G401 (cell line): ENCODE results near the gene IGFBP7. TPM values are rescaled to one million over a fixed set of nuclear protein-coding genes. Genes with fewer than 3 reads are reported as not detected.
A peak's percentile ranks its signal among the peaks of the same experiment; 100 is the strongest.
"Not testable (repeated sequence)": the region's sequence is repeated elsewhere in the genome, so short reads cannot be mapped to it uniquely, and the experiment has no call there.

Source experiments
- DNase-seq: peaks from one replicate; pipeline ENCODE4 v3.0.0-alpha.2; 2015; ENCODE audit warnings: low spot score
- in situ Hi-C: cut with HindIII; loops from 2 replicates; pipeline ENCODE4 v1.10.0; 2016; ENCODE audit warnings: low sequenced_read_pairs, mixed read lengths
- total RNA-seq: library from RNA; depleted of rRNA; stranded (reverse); fragments of >200 nt; shearing (Covaris generic); gene quantifications from 2 replicates; pipeline ENCODE4 v1.2.3, GENCODE V29; 2014

IGFBP7 gene
- total RNA-seq, 1 experiment from 2014 or later = 11.1 TPM

- no peak for DNase-seq
- in situ Hi-C loops = no loop called here
Observed at GRCh38 chr4:57053508-57053907, 56.7 kb downstream of the IGFBP7 start.

DNA sequence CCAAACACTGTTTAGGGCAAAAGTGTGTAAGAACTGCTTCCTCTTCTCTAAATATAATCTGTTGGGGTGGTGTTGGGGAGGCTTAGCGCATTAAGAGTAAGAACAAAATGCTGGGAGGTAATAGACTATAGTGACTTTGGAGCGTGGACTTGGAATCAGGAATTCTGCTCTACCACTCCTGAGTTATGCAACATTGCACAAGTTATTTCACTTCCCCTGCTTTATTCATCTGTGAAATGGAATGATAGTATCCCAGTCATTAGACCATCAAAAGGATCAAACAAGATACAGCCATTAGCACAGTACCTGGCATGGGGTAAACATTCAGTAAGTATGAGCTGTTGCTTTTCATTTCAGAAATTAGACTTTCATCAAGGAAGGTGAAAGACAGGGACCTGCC, 58.7 kb downstream of the IGFBP7 start:
- in situ Hi-C loops = no loop called here
- DNase-seq = no peak

DNA sequence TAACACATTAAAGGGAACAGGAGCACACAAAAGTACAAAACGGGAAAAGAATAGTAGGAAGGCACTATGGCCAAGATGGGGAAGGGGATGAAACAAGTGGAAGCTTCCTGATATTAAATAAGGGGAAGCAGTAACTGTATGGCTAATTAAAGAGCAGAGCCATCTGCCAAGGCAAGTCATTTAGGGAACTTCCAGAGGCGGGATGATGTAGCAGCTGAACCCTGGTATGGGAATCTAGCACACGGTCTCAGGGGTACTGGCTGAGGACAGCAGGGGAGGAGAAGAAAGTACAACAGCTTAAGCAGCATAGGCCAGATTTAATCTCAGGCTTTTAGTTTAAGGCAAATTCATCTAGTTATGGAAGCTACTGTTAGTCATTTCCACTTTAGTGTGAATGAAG, 59.1 kb downstream of the IGFBP7 start:
- no peak for DNase-seq
- in situ Hi-C loops = no loop called here

DNA sequence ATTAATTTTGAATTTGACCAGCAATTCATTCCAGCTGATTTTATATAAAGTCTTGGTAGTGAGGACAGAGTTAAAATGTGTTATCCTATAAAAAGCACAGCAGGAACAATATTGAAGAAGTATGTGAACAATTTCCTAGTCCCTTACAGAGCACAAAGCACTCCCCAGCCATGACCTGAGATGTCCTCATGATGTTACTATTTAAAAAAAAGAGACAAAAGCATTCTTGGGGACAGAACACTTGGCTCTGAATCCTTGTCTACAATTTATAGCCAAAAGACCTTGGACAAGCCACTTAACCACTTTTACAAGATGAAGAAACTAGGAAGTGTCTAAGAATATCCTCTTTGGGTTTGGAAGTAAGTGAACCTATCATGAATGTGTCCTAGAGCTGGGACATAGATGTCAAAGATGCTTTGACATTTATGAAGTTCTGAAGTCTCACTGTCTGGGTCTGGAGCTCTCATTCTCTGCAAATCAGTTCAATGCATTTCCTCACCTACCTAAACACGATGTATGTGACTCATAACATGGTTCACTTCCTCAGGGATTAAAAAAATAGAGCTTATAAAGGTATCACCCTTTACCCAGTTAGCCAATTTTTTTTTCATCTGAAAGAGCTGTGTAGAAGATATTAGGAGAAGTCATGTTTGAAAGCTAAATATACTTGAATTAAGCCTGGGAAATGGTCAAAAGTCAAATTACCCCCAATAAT, 61.4 kb downstream of the IGFBP7 start:
- DNase-seq = no peak

DNA sequence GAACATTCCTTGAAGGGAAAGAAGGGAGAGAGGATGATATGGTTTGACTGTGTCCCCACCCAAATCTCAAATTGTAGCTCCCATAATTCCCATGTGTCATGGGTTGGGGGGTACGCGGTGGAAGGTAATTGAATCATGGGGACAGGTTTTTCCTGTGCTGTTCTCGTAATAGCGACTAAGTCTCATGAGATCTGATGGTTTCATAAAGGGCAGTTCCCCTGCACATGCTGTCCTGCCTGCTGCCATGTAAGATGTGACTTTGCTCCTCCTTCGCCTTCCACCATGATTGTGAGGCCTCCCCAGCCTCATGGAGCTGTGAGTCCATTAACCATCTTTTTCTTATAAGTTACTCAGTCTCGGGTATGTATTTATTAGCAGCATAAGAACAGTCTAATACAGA, 63.1 kb downstream of the IGFBP7 start:
- DNase-seq, in situ Hi-C loops: not testable (repeated sequence)

More for the DNA sequence above, 61.4 kb downstream of the IGFBP7 start:
- in situ Hi-C loops = no loop called here

DNA sequence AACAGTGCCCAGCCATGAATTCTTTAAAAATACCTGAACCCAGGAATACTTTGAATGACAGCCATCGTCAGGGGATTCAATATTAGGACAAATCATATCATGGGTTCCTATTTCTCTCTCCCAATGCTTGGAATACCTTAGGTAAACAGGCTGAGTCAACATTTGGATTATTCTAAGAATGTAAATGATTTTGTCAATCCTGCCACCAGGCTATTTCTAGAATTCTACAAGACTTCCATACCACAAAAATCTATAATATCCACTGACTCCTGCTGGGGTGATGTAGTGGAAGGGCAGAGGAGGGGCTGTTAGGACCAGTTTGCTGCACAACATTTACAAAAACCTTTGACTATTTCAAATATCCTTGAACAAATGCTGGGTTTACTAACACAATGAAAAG, 65.2 kb downstream of the IGFBP7 start:
- in situ Hi-C loops = no loop called here
- no peak for DNase-seq

DNA sequence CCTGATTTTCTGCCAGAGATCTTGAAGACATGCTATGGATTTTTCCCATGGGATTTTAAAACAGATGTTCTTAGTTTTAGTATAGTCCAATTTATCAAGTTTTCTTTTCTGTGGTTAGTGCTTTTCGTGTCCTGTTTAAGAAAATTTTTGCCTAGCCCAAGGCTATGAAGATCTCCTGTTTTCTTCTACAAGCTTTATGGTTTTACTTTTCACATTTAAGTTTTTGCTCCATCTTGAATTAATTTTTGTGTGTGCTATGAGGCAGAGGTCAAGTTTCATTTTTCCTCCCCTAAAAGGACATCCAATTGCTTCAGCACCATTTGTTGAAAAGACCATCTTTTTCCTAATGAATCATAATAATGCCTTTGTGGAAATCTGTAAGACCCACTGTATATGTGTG, 65.9 kb downstream of the IGFBP7 start:
- no peak for DNase-seq
- in situ Hi-C loops = no loop called here

DNA sequence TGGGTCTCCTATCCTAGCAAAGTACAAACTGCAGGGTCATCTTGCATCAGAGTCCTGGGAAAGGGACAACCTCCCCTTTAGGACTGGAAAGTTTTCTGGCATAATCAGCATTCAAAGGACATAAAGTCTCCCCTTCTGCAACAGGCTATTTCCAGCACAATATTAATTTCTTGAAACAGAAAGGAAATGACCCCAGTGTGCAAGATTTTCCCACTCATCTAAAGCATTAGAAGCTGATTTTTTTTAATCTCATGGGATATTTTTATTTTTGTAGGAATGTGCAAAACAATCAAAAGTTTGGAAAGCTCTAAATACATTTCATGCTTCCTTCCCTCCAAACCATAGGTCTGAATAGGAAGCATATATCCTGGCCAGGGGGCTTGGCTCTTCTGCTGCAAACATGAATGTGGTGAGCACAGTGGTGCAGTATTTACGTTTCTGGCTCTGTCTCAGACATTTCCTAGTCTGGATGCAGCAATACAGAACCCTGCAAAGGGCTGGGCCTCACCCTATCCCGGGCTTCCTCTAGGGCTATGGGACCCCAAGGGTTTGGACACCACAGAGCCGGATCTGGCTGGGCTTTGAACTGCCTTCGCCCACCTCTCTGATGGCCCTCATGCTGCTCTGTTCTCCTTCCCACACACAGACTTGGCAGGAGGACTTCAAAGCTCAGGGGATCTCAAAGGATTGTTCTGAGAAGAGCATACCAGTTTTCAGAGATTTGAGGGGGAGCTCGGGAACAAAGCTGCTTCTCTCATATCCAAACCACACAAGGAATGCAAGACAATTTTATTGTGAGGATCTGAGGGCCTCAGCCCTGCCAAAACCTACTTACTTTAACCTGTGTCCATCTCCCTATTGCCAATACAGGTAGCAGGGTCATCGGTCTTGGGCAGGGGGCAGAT, 66.6 kb downstream of the IGFBP7 start:
- DNase-seq = no peak
- in situ Hi-C loops = no loop called here

DNA sequence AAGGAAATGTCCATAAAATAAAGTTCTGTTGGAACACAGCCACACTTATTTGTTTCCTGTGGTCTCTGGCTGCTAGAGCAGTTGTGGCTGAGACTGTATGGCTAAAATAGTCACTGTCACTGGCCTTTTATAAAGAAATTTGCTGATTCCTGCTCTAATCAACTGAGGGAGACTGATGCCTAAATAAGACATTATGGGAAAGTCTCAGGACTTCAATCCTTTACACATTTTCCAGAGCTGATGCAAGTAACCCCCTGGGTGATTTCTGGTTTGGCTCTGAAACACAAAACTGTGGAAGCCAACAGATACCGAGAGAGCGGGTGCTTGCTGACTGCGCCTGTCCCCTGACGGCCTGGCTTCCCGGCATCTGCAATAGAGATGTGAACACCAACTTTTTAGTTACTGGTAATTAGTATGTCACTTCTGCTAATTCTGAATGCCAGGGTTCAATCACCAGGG, 67.4 kb downstream of the IGFBP7 start:
- in situ Hi-C loops = no loop called here
- DNase-seq = no peak

DNA sequence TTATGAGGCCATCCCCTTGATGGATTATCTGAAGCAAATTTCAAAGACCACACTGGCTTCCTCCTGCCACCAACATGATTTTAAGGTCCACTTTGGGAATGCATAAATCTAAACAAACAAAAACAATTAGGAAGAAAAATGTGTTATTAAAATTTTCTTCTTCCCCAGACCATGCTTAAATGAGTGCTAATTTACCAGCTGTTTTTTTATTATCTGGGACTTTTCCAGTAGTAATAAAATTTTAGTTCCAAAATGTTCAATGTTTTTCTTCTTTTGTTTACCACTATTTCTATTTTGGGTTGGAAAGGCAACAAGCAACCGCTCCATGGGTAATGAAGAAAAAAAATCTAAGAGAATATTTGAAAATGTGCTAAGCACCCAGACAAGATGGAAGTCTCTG, 69.2 kb downstream of the IGFBP7 start:
- DNase-seq = no peak
- in situ Hi-C loops = no loop called here

GRCh38 chr4:57040510-57040909, 69.7 kb downstream of the IGFBP7 start:
- in situ Hi-C loops = no loop called here
- DNase-seq = no peak

- no peak for DNase-seq
- in situ Hi-C loops = no loop called here
Observed at GRCh38 chr4:57039345-57039744, 70.8 kb downstream of the IGFBP7 start.

GRCh38 chr4:57037982-57038604, 72.1 kb downstream of the IGFBP7 start:
- peak; percentile 10 for DNase-seq
- in situ Hi-C loops = no loop called here

DNA sequence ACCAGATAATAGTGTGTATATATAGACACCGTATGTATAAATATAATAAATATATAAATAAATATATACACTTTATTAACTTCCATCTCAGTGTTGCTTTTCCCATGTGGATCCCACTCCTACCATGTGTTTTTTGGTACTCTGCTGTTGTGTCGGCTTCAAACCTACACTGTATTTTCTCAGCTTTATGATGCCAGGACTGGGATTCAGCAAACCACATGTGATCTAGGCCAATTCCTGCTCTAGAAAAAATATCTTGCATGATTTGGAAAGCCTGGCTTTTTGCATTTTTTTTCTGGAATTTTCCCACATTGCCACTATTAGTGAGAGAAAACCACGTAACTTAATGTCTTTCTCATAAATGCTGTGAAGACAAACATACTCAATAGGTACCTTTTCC, 75.7 kb downstream of the IGFBP7 start:
- in situ Hi-C loops = no loop called here
- no peak for DNase-seq

DNA sequence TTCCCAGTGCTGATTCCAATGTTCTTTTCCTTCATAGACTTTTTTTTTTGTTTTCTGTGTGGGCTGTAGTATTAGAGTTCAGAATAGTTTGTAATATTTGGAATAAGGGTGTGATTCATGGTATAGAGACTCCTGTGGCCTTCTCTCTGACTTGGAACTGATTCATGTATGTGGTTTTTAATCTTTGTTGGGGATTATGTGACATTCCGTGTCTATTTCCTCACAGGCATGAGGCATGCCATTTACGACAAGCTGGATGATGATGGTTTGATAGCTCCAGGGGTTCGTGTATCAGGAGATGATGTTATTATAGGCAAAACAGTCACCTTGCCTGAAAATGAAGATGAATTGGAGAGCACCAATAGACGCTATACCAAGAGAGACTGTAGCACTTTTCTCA, 87.1 kb downstream of the IGFBP7 start:
- in situ Hi-C loops = no loop called here
- DNase-seq = no peak

- DNase-seq = no peak
- in situ Hi-C loops = no loop called here
Observed at GRCh38 chr4:57020467-57021101, 89.6 kb downstream of the IGFBP7 start.

- DNase-seq = no peak
- in situ Hi-C loops = no loop called here
Observed at GRCh38 chr4:57018980-57019379, 91.2 kb downstream of the IGFBP7 start.

DNA sequence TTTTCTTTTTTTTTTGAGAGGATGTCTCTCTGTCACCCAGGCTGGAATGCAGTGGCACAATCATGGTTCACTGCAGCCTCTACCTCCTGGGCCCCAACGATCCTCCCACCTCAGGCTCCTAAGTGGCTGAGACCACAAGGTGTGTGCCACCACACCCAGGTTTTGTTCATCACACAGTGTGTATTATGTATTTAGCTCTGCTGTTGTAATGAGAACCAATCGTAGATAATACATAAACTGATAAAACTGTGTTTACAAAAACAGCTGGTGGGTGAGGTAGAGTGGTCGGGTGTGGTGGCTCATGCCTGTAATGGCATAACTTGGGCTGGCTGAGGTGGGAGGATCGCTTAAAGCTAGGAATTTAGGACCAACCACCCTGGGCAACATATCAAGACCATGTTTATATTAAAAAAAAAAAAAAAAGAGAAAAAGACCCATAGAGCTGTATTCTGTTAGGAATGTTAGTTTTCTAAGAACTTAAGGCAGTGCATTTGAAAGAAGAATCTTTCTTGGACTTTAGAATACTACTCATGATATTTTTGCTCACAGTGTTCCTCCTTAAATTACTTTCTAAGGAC, 96.6 kb downstream of the IGFBP7 start:
- in situ Hi-C loops = no loop called here
- DNase-seq = no peak

DNA sequence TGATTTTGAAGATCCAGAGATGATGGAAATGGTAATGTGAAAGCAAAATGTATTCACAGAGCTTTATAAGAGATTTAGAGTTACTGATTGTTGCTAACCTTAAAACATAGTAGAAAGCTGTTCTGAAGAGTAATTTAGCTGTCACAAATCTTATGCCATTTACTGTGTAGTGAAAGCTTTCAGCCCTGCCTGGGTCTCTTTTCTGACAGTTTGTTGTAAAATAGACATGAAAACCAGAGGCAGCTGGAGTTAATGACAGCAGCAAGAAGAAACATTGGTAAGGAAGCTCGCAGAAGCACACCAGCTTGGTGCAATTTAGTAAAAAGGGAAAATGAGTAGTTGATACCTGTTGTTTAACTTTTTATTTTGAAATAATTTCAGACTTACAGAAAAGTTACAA, 110.4 kb downstream of the IGFBP7 start:
- no peak for DNase-seq
- in situ Hi-C loops = no loop called here
